Thyroid gland (tissue), 4 donors: ENCODE measurements around the gene FMN1.

Source experiments
- POLR2A ChIP-seq, 2 donors: fragments of 450-650 bp; IDR thresholded peaks; one replicate each; pipeline ENCODE4 v1.6.1; 2017; ENCODE audit warnings: antibody characterized with exemption in 2 of 2, mild to moderate bottlenecking in 2 of 2, moderate library complexity in 1 of 2
- TF ChIP-seq, protein P1 (sequence below), 6 experiments: fragments of 200-600 bp in 3 of 6; fragments of 450-650 bp in 3 of 6; sonication (generic) in 3 of 6; IDR thresholded peaks; one replicate each; pipeline ENCODE4 v1.5.1; 2016 to 2019; ENCODE audit warnings: antibody characterized with exemption in 6 of 6, mild to moderate bottlenecking in 2 of 6, inconsistent platforms in 1 of 6, moderate library complexity in 1 of 6

DNA sequence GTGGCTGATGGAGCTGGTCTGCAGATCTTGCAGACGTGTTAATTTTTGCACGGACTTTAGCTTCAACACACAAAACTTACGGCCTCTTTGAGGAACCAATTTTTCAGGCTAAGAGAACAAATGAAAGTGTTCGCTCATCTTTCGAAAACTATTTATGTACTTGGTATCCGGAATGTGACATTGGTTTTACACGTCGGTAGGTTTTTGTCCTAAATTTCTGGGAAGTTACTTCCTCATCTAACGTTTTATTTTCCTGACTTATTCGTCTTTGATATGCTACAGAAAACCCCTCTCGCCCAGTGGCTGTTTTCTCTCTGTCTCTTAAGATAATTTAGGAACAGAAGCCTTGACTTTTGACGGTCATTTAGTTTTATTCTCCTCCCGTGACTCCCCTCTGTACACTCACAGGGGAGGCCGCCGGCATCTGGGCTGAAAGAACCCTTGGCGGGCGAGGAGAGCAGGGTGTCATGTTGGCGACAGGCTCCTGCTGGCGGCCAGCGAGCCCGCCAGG is 477.5 kb downstream of the FMN1 start:
- TF ChIP-seq, protein P1, sequence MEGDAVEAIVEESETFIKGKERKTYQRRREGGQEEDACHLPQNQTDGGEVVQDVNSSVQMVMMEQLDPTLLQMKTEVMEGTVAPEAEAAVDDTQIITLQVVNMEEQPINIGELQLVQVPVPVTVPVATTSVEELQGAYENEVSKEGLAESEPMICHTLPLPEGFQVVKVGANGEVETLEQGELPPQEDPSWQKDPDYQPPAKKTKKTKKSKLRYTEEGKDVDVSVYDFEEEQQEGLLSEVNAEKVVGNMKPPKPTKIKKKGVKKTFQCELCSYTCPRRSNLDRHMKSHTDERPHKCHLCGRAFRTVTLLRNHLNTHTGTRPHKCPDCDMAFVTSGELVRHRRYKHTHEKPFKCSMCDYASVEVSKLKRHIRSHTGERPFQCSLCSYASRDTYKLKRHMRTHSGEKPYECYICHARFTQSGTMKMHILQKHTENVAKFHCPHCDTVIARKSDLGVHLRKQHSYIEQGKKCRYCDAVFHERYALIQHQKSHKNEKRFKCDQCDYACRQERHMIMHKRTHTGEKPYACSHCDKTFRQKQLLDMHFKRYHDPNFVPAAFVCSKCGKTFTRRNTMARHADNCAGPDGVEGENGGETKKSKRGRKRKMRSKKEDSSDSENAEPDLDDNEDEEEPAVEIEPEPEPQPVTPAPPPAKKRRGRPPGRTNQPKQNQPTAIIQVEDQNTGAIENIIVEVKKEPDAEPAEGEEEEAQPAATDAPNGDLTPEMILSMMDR (IDR thresholded peaks at IDR 0.05): no peak
- no peak for TF ChIP-seq POLR2A (IDR thresholded peaks at IDR 0.05)
